ENCODE data around the gene HMOX2.

GRCh38 chr16:4508806-4509205, 32.6 kb downstream of the HMOX2 start:
- TF ChIP-seq EZH2 (IDR thresholded peaks at IDR 0.05; ENCODE audit: borderline replicate concordance, low read depth, low read length, severe bottlenecking) (no peak), CTCF (IDR thresholded peaks at IDR 0.05; ENCODE audit: borderline replicate concordance, extremely low read depth, low read length, poor library complexity, severe bottlenecking) (no peak)

Measured in DND-41 (cell line).